Fibroblast of skin of back (primary cell): ENCODE data around the gene EHD2.
"Not testable (repeated sequence)": the region's sequence is repeated elsewhere in the genome, so short reads cannot be mapped to it uniquely, and the experiment has no call there.

Experiments used
- DNase-seq: peaks from one replicate; pipeline ENCODE4 v3.0.0-alpha.2; 2013

EHD2 gene

DNA sequence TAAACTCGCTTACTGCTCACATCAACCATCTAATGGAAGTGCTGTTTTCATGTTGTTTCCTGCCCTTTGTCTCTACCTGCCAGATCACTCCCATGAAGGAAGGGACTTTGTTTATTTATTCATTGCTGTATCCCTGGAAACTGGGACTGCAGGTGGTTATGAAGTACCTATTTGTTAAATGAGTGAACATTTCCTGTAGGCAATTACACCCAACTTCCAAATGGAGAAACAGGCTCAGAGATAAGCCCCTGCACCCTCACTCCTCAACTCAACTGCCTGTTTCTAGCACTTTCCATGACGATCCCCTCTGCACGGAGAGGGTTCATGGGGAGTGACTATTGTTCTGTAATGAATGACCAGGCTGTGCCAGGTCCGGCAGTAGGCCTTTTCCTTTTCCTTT lies 63.3 kb downstream of the EHD2 start:
- no peak for DNase-seq

DNA sequence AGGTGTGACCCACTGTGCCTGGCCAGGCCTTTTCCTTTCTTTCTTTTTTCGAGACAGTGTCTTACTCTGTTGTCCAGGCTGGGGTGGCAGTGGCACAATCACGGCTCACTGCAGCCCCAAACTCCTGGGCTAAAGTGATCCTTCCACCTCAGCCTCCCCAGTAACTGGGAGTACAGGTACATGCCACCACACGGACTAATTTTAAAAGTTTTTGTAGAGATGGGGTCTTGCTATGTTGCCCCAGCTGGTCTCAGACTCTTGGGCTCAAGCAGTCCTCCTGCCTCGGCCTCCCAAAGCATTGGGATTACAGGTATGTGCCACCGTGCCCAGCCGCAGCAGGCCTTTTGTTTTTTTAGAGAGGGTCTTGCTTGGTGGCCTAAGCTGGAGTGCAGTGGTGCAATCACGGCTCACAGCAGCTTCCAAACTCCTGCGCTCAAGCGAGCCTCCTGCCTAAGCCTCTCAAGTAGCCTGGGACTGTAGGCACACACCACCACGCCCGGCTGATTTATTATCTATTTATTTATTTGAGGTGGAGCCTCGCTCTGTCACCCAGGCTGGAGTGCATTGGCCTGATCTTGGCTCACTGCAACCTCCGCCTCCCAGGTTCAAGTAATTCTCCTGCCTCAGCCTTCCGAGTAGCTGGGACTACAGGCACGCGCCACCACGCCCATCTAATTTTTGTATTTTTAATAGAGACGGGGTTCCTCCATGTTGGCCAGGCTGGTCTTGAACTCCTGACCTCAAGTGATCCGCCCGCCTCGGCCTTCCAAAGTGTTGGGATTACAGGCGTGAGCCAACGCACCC lies 64.2 kb downstream of the EHD2 start:
- not testable (repeated sequence) for DNase-seq

DNA sequence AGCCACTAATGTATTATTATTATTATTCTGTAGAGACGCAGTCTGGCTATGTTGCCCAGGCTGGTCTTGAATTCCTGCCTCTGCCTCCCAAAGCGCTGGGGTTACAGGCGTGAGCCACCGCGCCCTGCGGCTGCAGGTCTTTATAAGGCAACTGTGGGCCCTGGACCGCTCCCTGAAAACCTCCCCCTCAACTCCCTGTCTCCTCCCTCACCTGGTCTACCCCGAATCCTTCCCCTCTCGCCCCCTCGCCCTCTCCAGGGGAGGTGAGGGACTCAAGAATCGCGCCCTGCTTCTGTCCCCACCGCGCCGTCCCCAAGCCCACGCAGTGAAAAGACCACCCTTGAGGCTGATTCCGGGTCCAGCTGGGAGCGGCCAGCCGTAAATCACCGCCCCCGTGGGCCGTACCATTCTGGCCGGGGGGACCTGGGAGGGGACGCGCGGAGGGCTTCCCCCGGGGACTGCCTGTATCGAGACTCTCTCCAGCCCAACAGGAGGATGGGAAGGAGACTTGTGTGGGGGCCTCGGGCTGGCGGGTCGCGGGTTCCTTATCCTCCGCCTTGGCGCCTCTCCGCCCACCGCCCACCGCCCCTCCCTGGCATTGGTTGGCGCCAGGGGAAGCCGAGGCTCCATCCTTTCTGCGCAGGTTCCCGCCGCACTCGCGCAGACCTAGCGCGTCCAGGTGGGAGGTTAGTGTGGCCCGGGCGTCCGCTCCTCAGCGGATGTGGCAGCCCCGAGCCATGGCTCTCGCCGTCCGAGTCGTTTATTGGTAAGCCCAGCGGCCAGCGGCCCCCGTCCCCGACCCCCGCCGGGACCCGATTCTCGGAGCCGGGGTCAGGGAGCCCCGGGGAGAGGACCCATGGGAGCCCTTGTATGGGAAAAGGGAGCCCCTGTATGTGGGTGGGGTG lies 65.1 kb downstream of the EHD2 start, which contains the start of gene SELENOW:
Gene SELENOW (plus strand): TSS at position 655 of the 905 bp plus-strand sequence. CDS start 83 bp downstream, at position 738.
- DNase-seq = peak; percentile 77

DNA sequence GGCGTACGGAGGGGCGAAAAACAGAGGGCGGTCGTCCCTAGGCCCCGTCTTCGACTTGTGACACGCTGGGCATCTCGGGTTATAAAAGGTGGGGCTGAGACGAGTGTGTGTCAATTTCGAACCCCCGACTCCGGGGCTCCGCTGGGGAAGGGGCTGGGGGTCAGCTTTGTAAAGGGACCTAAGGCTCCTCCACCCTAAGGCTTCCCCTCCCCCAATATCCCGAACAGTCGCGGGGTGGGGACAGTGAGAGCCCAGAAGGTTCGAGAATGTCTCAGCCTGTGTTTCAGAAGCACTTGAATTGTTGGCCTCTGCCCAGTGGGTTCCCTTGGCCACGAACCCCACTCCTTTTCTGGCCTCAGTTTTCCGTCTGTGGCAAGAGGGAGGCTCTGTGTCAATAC lies 65.7 kb downstream of the EHD2 start:
- DNase-seq = no peak

DNA sequence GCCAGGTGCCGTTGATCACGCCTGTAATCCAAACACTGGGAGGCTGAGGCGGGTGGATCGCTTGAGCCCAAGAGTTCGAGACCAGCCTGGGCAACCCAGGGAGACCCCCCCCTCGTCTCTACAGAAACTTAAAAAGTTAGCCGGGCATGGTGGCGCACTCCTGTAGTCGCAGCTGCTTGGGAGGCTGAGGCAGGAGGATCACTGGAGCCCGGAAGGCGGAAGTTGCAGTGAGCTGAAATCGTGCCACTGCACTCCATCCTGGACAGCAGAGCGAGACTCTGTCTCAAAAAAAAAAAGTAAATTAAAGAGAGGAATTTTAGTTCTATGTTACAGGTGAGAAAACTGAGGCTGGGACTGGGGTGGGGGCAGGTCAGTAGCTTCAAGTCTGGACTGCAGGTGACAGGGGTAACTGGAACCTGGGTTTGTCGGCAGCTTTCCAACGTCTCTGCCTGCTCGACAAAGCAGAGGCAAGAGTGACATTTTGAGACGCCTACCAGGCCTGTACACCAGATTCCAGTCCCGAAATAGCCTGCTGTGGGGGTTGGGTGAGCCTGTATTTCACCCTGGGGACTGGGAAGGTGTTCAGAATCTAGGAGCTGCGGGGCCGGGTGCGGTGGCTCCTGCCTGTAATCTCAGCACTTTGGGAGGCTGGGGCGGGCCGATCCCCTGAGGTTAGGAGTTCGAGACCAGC lies 66.4 kb downstream of the EHD2 start:
- peak; percentile 36 for DNase-seq

DNA sequence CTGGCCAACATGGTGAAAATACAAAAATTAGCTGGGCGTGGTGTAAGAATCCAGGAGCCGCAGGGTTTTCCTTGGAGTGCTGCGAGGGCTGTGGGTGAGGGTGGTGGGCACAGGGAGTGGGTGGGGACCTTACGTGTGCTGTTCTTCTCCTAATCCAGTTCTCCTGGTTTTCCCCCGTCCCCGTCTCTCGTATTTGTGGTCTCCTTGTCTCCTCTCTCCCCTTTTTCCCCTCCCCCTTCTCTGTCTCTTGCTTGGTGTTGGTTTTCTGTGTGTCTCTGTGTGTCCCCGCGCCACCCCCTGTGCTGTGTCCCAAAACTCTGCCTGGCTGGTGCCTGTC lies 67.0 kb downstream of the EHD2 start:
- DNase-seq = no peak

DNA sequence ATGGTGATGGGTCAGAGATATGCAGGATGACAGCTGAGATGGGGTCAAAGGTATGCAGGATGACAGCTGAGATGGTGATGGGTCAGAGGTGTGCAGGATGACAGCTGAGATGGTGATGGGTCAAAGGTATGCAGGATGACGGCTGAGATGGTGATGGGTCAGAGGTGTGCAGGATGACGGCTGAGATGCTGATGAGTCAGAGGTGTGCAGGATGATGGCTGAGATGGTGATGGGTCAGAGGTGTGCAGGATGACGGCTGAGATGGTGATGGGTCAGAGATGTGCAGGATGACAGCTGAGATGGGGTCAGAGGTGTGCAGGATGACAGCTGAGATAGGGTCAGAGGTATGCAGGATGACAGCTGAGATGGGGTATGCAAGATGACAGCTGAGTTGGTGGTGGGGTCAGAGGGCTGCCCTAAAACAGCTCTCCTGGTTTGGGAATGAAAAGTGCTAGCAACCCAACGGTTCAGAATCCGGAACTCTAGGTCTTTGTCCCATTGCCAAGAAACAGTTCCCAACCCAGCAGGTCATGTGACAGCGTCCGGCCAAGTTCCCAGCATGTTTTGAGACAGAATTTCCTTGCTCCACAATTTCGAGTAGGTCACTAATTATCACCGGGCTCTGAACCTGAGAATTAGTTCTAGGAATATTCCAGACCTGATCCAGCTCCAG lies 68.5 kb downstream of the EHD2 start:
- DNase-seq = no peak

DNA sequence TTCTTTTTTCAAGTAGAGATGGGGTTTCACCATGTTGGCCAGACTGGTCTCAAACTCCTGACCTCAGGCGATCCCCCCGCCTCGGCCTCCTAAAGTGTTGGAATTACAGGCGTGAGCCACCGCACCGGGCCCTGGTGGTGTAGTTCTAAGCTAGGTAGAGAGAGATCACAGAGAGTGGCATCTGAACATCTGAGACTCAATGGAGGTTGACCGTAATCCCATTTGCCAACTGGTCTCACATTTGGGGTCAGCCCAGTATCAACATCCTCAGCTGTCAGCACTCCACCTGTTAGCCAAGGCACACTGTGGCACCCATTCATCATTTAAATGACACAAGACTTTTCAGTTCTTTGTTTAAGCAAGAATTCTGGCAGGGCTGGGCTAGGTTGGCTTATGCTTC lies 73.3 kb downstream of the EHD2 start:
- no peak for DNase-seq

DNA sequence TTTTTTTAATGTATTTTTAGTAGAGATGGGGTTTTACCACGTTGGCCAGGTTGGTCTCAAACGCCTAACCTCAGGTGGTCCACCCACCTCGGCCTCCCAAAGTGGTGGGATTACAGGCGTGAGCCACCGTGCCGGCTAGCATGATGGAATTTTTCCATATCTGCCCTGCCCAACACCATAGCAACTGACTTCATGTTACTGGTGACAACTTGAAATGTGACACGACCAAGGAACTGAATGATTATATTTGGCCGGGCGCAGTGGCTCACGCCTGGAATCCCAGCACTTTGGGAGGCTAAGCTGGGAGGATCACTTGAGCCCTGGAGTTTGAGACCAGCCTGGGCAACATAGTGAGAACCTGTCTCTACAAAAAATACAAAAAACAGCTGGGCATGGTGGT lies 74.1 kb downstream of the EHD2 start:
- not testable (repeated sequence) for DNase-seq

DNA sequence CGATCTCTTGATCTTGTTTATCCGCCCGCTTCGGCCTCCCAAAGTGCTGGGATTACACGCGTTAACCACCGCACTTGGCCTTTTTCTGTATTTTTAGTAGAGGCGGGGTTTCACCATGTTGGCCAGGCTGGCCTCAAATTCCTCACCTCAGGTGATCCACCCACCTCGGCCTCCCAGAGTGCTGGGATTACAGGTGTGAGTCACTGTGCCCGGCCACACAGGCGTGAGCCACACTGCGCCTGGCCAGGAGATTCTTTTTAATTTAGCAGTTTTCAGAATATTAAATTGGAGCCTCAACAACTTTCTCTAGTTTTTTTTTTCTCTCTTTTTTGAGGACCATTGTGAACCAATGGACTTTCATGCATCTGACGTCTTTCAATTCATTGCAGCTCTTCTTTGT lies 76.6 kb downstream of the EHD2 start:
- DNase-seq = not testable (repeated sequence)

DNA sequence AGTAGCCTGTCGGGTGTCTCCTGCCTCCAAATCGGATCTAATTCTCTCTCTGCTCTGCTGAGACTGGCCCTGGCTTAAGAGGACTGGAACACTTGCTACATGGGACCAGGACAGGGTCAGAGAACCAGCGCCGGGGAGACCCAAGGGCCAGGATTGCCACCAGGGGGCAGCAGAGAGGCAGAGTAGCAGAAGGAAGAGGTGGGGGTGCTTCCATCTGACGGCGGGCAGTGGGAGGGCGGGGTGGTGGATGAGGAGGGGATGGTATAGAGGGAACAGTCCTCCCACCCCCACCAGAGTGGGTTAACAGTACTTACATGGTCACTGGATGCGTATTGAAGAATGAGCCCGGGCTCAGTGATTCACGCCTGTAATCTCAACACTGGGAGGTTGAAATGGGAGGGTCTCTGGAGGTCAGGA lies 77.2 kb downstream of the EHD2 start:
- peak; percentile 65 for DNase-seq

DNA sequence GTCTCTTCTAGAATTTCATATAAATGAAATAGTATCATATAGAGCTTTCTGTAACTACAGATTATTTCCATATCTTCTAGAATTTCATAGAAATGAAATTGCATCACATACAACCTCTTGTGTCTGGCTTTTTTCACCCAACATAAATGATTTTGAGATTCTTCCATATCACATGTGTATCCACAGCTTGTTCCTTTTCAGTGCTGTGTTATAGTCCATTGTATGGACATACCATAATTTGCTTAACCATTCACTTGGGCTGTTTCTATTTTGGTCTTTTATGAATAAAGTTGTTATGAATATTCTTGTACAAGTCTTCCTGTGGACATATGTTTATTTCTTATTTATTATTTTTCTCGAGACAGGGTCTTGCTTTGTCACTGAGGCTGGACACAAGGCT lies 79.4 kb downstream of the EHD2 start:
- DNase-seq = no peak
